MG63 (cell line): Measurements from ENCODE around the gene RPS8. TPM values are rescaled to one million over a fixed set of nuclear protein-coding genes. Genes with fewer than 3 reads are reported as not detected.
"Not testable (repeated sequence)": the region's sequence is repeated elsewhere in the genome, so short reads cannot be mapped to it uniquely, and the experiment has no call there.

Source experiments
- DNase-seq: peaks from one replicate; pipeline ENCODE4 v3.0.0-alpha.2; 2020
- H3K27me3 ChIP-seq: fragments of 250-450 bp; sonication (Bioruptor Pico); 2 replicates; pipeline ENCODE4 v1.5.1; 2020; ENCODE audit warnings: mild to moderate bottlenecking, moderate library complexity
- H3K36me3 ChIP-seq: fragments of 250-450 bp; sonication (Bioruptor Pico); 2 replicates; pipeline ENCODE4 v1.5.1; 2020; ENCODE audit warnings: mild to moderate bottlenecking, moderate library complexity
- H3K4me3 ChIP-seq: fragments of 250-450 bp; sonication (Bioruptor Pico); 2 replicates; pipeline ENCODE4 v1.5.1; 2020; ENCODE audit warnings: mild to moderate bottlenecking, moderate library complexity
- H3K9me3 ChIP-seq: fragments of 250-450 bp; sonication (Bioruptor Pico); 2 replicates; pipeline ENCODE4 v1.5.1; 2020; ENCODE audit warnings: mild to moderate bottlenecking, moderate library complexity
- total RNA-seq: library from RNA; depleted of rRNA; stranded (reverse); fragments of >200 nt; shearing (Covaris generic); gene quantifications from 2 replicates; pipeline ENCODE4 v1.2.3, GENCODE V29; 2014; ENCODE audit warnings: low replicate concordance

RPS8 gene
- total RNA-seq, 1 experiment from 2014 or later: 2,690 TPM

GRCh38 chr1:44808063-44808937 lies 33.0 kb downstream of the RPS8 start, which contains the start of gene BTBD19:
BTBD19 (plus strand) TSS chr1:44808523; CDS start chr1:44808821, 298 bp downstream.
- Histone ChIP-seq H3K4me3 (peak within 1 kb of the TSS; percentile 19), H3K36me3 (peaks cover 24% of the 10 kb centered on the region), H3K9me3 (no peaks in the 10 kb centered on the region), H3K27me3 (no peaks in the 10 kb centered on the region)
- DNase-seq: peak; percentile 82

GRCh38 chr1:44808938-44809917 lies 33.9 kb downstream of the RPS8 start:
- Histone ChIP-seq H3K27me3 (no peaks in the 10 kb centered on the region), H3K9me3 (no peaks in the 10 kb centered on the region), H3K4me3 (peak overlapping the region; percentile 19), H3K36me3 (peaks cover 15% of the 10 kb centered on the region)
- DNase-seq: peak; percentile 24

- Histone ChIP-seq H3K36me3 (peaks cover 7% of the 10 kb centered on the region), H3K4me3 (no peak overlapping the region), H3K9me3 (no peaks in the 10 kb centered on the region), H3K27me3 (no peaks in the 10 kb centered on the region)
- DNase-seq: peak; percentile 92
Observed at GRCh38 chr1:44810101-44810761, 34.9 kb downstream of the RPS8 start.

DNA sequence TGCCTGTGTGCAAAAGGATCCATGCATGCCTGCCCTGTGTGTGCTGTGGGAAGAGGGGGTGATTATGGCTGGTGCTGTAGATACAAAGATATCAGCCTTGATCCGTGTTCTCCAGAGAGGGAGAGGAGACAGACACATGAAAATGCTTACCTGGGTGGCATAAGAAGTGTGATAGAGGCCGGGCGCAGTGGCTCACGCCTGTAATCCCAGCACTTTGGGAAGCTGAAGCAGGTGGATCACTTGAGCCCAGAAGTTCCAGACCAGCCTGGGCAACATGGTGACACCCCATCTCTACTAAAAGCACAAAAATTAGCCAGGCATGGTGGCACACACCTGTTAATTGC lies 35.4 kb downstream of the RPS8 start:
- not testable (repeated sequence) for H3K27me3 ChIP-seq, DNase-seq, H3K9me3 ChIP-seq, H3K36me3 ChIP-seq, H3K4me3 ChIP-seq

DNA sequence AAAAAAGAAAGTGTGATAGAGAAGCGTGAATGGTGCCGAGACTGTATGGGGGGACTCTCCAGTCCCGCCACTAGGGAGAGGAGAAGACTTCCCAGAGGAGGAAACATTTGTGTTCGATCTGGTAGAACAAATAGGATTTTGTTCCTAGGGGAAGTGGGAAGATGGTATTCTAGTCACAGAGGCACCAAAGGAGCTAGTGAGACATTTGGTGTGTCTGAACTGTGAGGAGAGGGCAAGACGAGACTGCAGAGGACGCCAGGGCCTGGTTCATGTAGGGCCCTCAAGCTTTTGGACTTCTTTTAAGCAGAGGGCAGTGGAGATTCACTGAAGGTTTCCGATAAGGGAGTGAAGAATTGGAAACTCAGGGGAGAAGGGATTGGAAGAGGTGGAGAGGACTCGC lies 35.9 kb downstream of the RPS8 start:
- no peak overlapping the region for H3K4me3 ChIP-seq
- H3K9me3 ChIP-seq: no peaks in the 10 kb centered on the region
- H3K27me3 ChIP-seq: no peaks in the 10 kb centered on the region
- no peak for DNase-seq
- peaks cover 3% of the 10 kb centered on the region for H3K36me3 ChIP-seq

- Histone ChIP-seq H3K27me3 (no peaks in the 10 kb centered on the region), H3K36me3 (no peaks in the 10 kb centered on the region; the same call in 1 of the 2 replicates), H3K4me3 (no peak overlapping the region), H3K9me3 (no peaks in the 10 kb centered on the region)
- DNase-seq: no peak
Observed at GRCh38 chr1:44812822-44813543, 37.6 kb downstream of the RPS8 start.

DNA sequence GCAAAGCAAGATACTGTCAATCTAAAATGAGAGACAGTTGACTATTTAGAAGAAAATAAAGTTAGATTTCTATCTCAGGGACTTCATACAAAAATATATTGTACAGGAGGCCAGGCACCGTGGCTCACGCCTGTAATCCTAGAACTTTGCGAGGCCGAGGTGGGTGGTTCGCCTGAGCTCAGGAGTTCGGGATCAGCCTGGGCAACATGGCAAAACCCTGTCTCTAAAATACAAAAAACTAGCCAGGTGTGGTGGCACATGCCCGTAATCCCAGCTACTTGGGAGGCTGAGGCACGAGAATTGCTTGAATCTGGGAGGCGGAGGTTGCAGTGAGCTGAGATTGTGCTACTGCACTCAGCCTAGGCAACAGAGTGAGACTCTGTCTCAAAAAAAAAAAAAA lies 40.6 kb downstream of the RPS8 start:
- not testable (repeated sequence) for DNase-seq, H3K9me3 ChIP-seq, H3K4me3 ChIP-seq, H3K27me3 ChIP-seq, H3K36me3 ChIP-seq

GRCh38 chr1:44817307-44817706 lies 42.0 kb downstream of the RPS8 start:
- no peaks in the 10 kb centered on the region for H3K36me3 ChIP-seq
- no peaks in the 10 kb centered on the region for H3K9me3 ChIP-seq
- no peak overlapping the region for H3K4me3 ChIP-seq
- no peaks in the 10 kb centered on the region for H3K27me3 ChIP-seq
- no peak for DNase-seq

DNA sequence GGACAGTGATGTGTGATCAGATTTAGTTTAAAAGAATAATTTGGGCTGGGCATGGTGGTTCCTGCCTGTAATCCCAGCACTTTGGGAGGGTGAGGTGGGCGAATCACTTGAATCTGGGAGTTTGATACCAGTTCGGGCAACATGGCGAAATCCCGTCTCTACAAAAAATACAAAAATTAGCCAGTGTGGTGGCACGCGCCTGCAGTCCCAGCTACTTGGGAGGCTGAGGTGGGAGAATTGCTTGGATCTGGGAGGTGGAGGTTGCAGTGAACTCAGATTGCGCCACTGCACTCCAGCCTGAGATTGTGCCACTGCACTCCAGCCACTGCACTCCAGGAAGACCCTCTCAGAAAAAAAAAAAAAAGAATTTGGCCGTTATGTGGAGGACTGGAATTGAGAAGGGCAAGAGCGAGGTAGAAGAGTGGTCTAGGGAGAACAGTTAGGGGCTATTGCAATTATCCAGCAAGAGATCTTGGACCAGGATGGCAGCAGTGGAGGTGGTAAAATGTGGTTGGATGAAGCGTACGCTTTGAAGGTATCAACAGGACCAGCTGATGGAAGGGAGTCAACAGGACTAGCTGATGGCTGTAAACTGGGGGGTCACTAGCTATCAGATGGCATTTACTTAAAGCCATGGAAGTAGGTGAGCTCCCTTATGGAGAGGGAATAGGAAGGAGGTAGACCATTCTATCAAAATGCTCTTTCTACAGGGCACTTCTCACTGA lies 42.6 kb downstream of the RPS8 start:
- Histone ChIP-seq H3K36me3 (no peaks in the 10 kb centered on the region), H3K9me3 (no peaks in the 10 kb centered on the region), H3K4me3 (no peak overlapping the region), H3K27me3 (no peaks in the 10 kb centered on the region)
- DNase-seq: no peak

- no peaks in the 10 kb centered on the region for H3K36me3 ChIP-seq
- no peaks in the 10 kb centered on the region for H3K27me3 ChIP-seq
- peak overlapping the region; percentile 37 for H3K4me3 ChIP-seq
- DNase-seq: no peak
- no peaks in the 10 kb centered on the region for H3K9me3 ChIP-seq
Observed at GRCh38 chr1:44819196-44819607, 43.9 kb downstream of the RPS8 start.

DNA sequence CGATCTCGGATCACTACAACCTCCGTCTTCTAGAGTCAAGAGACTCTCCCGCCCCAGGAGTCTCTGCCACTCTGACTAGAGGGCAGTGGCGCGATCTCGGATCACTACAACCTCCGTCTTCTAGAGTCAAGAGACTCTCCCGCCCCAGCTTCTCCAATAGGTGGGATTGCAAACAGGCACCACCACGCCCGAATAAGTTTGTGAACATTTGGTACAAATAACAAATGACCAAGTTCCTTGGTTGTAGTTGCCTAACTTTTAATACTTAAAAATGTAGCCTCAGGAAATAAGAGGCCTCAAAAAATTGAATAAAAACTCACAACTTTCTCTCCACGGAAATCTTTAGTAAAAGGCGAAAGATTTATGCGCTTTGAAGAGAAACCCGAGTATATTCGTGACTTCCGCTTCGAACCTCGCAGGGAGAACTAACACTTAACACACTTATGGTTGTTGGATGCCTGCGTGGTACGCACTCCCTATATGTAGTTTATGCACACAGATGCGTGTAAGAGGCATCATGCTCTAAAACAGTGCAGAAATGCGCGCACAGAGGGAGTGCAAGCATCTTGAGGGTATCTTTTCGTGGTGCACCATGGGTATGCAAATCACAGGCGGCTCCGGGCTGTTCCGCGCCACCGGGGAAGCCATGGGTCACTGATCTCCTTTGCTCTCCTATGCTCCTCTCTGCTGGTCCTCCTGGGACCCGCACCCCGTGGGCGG lies 44.4 kb downstream of the RPS8 start:
- no peaks in the 10 kb centered on the region for H3K27me3 ChIP-seq
- DNase-seq: peak; percentile 87
- no peaks in the 10 kb centered on the region for H3K9me3 ChIP-seq
- peak overlapping the region; percentile 37 for H3K4me3 ChIP-seq
- H3K36me3 ChIP-seq: no peaks in the 10 kb centered on the region

DNA sequence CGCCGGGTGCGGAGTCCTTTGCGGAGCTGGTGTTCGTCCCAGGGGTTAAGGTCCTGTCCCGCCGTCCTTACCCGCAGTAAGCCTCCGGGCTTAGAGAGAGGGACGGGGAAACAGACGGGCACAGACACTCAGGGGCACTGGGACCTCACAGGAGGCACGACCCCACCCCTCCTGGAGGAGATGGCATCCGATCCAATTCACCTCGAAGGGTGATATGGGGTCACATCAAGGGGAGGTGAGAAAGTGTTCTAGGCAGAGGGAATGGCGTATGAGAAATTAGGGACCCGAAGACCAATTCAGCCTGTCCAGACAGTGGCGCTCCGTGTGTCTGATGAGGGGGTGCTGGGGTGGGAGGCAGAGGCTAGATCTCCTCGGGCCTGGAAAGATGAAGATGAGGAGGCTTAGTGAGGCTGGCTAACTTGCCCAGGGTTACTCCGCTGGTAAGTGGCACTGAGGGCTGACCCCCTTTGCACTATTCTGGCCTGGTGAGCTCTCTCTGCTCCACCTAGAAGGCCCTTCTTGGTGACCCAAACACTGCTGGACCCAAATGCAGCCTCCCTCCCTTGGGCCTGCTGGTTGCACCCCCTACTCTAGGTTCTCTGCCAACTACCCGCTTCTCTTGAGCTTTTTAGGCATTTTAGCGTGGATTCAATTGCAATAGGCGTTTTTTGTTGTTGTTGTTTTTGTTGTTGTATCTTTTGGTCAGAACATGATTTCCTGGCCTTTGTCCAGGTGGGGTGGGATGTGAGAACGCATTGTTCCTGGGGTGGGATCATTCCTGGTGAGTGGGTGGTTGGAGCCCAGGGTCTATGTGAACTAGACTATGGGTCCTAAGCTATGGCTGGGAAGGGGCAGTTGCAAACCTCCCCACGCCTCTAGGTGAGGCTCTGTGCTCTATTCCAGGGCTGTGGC lies 45.2 kb downstream of the RPS8 start:
- Histone ChIP-seq H3K9me3 (no peaks in the 10 kb centered on the region), H3K36me3 (no peaks in the 10 kb centered on the region), H3K4me3 (peak overlapping the region; percentile 37), H3K27me3 (no peaks in the 10 kb centered on the region)
- no peak for DNase-seq

- H3K9me3 ChIP-seq: no peaks in the 10 kb centered on the region
- no peak for DNase-seq
- no peak overlapping the region for H3K4me3 ChIP-seq
- no peaks in the 10 kb centered on the region for H3K27me3 ChIP-seq
- no peaks in the 10 kb centered on the region for H3K36me3 ChIP-seq
Observed at GRCh38 chr1:44821240-44821715, 45.9 kb downstream of the RPS8 start.

DNA sequence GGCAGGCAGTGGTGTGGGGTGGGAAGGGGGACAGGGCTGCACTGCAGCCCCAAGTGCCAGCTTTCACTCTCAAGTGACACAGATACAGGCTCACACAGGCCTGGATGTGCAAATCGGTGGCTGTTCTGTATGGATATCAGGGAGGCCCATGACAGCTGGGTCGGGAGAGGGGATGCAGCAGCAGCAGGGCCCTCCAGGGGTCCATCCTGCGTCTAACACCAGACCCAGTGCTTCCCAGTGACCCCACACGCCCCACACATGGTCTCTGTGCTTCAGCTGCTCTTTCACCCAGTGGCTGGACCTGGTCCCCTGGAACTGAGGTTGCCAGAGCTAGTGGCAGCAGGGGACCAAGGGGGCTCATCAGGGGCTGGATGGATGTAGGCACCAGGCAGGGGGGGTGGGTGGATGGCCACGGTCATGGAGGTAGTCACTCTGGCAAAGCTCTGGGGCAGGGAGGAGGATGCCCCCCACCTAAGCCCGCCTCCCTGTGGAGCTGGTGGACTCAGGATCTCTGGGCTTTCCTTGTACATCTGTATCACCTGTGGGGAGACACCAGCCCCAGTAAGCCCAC lies 46.9 kb downstream of the RPS8 start:
- no peak for DNase-seq

More for the DNA sequence above, 46.9 kb downstream of the RPS8 start:
- Histone ChIP-seq H3K36me3 (no peaks in the 10 kb centered on the region), H3K4me3 (no peak overlapping the region), H3K27me3 (no peaks in the 10 kb centered on the region), H3K9me3 (no peaks in the 10 kb centered on the region)
